Smooth muscle cell (in vitro differentiated cells): ENCODE data around the gene LEUTX. TPM values are rescaled to one million over a fixed set of nuclear protein-coding genes. Genes with fewer than 3 reads are reported as not detected.

Source experiments
- DNase-seq: peaks from one replicate; lab custom pipeline; 2025; ENCODE audit not compliant: unreplicated experiment; lab: John Stamatoyannopoulos, UW
- H2AFZ ChIP-seq: fragments of 200-600 bp; sonication (generic); 2 replicates; pipeline ENCODE4 v1.6.0; 2016; ENCODE audit warnings: antibody characterized with exemption, low read depth, mild to moderate bottlenecking
- H3F3A ChIP-seq: fragments of 200-600 bp; sonication (generic); 2 replicates; pipeline ENCODE4 v1.6.0; 2017; ENCODE audit warnings: antibody characterized with exemption, low read depth
- H3K27ac ChIP-seq: fragments of 200-600 bp; sonication (generic); 2 replicates; pipeline ENCODE4 v1.5.1; 2016; ENCODE audit warnings: low read depth, mild to moderate bottlenecking
- H3K27me3 ChIP-seq: fragments of 200-600 bp; sonication (generic); 2 replicates; pipeline ENCODE4 v1.6.1; 2016; ENCODE audit warnings: low read depth, mild to moderate bottlenecking
- H3K36me3 ChIP-seq: fragments of 200-600 bp; sonication (generic); 2 replicates; pipeline ENCODE4 v1.5.1; 2016; ENCODE audit warnings: low read depth
- H3K4me1 ChIP-seq: fragments of 200-600 bp; sonication (generic); 2 replicates; pipeline ENCODE4 v1.5.1; 2016; ENCODE audit warnings: low read depth
- H3K4me2 ChIP-seq: fragments of 200-600 bp; sonication (generic); 2 replicates; pipeline ENCODE4 v1.6.0; 2016; ENCODE audit warnings: mild to moderate bottlenecking
- H3K4me3 ChIP-seq: fragments of 200-600 bp; sonication (generic); 2 replicates; pipeline ENCODE4 v1.5.1; 2016; ENCODE audit warnings: mild to moderate bottlenecking
- H3K79me2 ChIP-seq: fragments of 200-600 bp; sonication (generic); 2 replicates; pipeline ENCODE4 v1.6.0; 2016; ENCODE audit warnings: low read depth, mild to moderate bottlenecking
- H3K9ac ChIP-seq: fragments of 200-600 bp; sonication (generic); 2 replicates; pipeline ENCODE4 v1.6.0; 2016; ENCODE audit warnings: low read depth
- H3K9me3 ChIP-seq: fragments of 200-600 bp; sonication (generic); replicated peaks from 2 replicates; pipeline ENCODE4 v1.5.1; 2016; ENCODE audit warnings: low read depth
- H4K20me1 ChIP-seq: fragments of 200-600 bp; sonication (generic); 2 replicates; pipeline ENCODE4 v1.6.0; 2016; ENCODE audit warnings: low read depth
- WGBS: methylation state at CpG from one replicate; pipeline ENCODE4 v1.1.7; 2016; ENCODE audit warnings: low lambda C conversion rate; 5-methylcytosine and 5-hydroxymethylcytosine counted together
- microRNA-seq: library from miRNA; unstranded; fragments of <30 nt; microRNA quantifications from one replicate; pipeline ENCODE4, GENCODE V29; 2016; ENCODE audit warnings: borderline number of aligned reads
- polyA plus RNA-seq: library from polyadenylated mRNA; unstranded; fragments of >200 nt; fragmentation: Nextera tagmentation; extraction: Ambion mirVana; gene quantifications from 2 replicates; pipeline ENCODE4 v1.2.1, GENCODE V29; 2016
- small RNA-seq: library from RNA; depleted of rRNA; stranded (forward); fragments of <200 nt; gene quantifications from one replicate; pipeline ENCODE3, GENCODE V24; 2014
- total RNA-seq: library from RNA; depleted of rRNA; stranded (reverse); fragments of >200 nt; gene quantifications from 2 replicates; pipeline ENCODE4 v1.2.3, GENCODE V29; 2014
- TF ChIP-seq, protein P1 (sequence below): fragments of 200-600 bp; sonication (generic); IDR thresholded peaks from 2 replicates; pipeline ENCODE4 v1.5.1; 2017; ENCODE audit warnings: borderline replicate concordance, mild to moderate bottlenecking, antibody characterized with exemption; ENCODE audit not compliant: insufficient read depth, poor library complexity, severe bottlenecking

The LEUTX gene
- total and polyA plus RNA-seq, 2 experiments from 2014 or later, result not detected

DNA sequence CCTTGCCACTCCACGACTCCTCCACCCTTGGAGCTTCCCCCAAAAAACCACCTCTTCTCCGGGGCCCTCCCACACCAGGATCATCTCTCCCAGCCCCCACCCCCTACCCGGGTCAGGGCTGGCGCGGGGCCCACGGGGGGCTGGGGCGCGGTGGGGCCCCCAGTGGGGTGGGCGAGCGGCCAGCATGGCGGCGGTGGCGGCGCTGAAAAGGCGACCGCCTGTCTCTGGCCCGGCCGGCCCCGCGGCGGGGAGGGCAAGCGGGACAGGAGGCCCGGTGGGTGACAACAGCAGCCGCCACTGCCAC, 54.5 kb downstream of the LEUTX start:
- WGBS, result 13% methylated on average over 9 of the region's 24 CpGs
- peak overlapping the region; percentile 99 for H3K27ac ChIP-seq
- H3K9ac ChIP-seq, result peak overlapping the region; percentile 100
- TF ChIP-seq, protein P1, sequence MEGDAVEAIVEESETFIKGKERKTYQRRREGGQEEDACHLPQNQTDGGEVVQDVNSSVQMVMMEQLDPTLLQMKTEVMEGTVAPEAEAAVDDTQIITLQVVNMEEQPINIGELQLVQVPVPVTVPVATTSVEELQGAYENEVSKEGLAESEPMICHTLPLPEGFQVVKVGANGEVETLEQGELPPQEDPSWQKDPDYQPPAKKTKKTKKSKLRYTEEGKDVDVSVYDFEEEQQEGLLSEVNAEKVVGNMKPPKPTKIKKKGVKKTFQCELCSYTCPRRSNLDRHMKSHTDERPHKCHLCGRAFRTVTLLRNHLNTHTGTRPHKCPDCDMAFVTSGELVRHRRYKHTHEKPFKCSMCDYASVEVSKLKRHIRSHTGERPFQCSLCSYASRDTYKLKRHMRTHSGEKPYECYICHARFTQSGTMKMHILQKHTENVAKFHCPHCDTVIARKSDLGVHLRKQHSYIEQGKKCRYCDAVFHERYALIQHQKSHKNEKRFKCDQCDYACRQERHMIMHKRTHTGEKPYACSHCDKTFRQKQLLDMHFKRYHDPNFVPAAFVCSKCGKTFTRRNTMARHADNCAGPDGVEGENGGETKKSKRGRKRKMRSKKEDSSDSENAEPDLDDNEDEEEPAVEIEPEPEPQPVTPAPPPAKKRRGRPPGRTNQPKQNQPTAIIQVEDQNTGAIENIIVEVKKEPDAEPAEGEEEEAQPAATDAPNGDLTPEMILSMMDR, result no peak
- peak overlapping the region; percentile 100 for H3K4me2 ChIP-seq
- H3K4me3 ChIP-seq, result peak overlapping the region; percentile 92
- peaks cover 16% of the 10 kb centered on the region for H3K4me1 ChIP-seq
- H3K79me2 ChIP-seq, result peaks cover 16% of the 10 kb centered on the region
- H2AFZ ChIP-seq, result no peak overlapping the region
- no peaks in the 10 kb centered on the region for H3K27me3 ChIP-seq
- peaks cover 9% of the 10 kb centered on the region for H3F3A ChIP-seq
- peaks cover 5% of the 10 kb centered on the region for H3K36me3 ChIP-seq
- no peaks in the 10 kb centered on the region for H4K20me1 ChIP-seq
- no peaks in the 10 kb centered on the region for H3K9me3 ChIP-seq
- no peak for DNase-seq

DNA sequence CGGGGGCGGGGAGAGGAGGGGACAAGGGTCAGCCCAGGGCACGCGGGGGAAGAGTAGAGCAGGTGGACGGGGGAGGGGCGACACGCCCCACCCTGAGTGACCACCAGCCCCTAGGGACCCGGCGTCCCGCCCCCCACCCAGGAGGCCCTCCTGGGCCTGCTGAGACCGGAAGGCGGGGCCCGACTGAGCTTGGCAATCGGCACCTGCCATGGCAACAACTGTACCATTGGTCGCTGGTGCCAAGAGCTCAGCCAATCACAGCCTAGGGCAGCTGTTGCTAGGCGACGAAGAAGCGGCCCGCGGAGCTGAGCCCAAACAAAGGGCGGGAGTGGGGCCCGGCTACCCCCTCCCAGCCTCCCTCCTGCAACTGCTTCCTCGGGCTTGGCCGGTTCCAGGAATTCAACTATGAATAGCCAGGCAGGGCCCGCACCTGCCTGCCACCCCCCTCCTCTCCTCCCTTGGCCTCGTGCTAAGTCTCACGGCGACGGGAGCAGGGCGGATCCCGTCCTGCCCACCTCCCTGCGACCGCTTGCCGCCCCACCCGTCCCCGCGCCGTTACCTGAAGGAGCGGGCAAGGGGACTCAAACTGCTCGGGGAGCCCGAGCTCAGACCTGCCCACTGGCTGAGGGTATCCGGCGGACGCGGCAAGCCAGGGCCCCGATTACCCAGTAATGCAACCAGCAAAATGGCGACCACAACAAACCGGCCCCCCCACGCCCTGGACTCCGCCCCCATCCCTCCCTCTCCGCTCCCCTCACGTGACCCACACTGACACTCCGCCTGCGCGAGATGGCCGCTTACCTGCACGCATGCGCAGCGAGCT, 55.0 kb downstream of the LEUTX start, which contains the start of gene DYRK1B:
TSS of gene DYRK1B (minus strand) at position 699 of the 823 bp plus-strand sequence. CDS start 2,295 bp downstream, outside the sequence.
- peak; percentile 92 for DNase-seq
- Histone ChIP-seq H3K27me3 (no peaks in the 10 kb centered on the region), H4K20me1 (no peaks in the 10 kb centered on the region), H3K9me3 (no peaks in the 10 kb centered on the region), H3K4me3 (peak within 1 kb of the TSS; percentile 92), H3K79me2 (peaks cover 16% of the 10 kb centered on the region), H3K36me3 (peaks cover 5% of the 10 kb centered on the region), H3F3A (peaks cover 9% of the 10 kb centered on the region), H3K9ac (peak within 1 kb of the TSS; percentile 100), H3K4me2 (peak within 1 kb of the TSS; percentile 100), H3K27ac (peak within 1 kb of the TSS; percentile 99), H3K4me1 (peaks cover 16% of the 10 kb centered on the region), H2AFZ (peak within 1 kb of the TSS; percentile 82)
- 2% methylated on average over 49 of the region's 59 CpGs for WGBS
- TF ChIP-seq, protein P1, result no peak

DNA sequence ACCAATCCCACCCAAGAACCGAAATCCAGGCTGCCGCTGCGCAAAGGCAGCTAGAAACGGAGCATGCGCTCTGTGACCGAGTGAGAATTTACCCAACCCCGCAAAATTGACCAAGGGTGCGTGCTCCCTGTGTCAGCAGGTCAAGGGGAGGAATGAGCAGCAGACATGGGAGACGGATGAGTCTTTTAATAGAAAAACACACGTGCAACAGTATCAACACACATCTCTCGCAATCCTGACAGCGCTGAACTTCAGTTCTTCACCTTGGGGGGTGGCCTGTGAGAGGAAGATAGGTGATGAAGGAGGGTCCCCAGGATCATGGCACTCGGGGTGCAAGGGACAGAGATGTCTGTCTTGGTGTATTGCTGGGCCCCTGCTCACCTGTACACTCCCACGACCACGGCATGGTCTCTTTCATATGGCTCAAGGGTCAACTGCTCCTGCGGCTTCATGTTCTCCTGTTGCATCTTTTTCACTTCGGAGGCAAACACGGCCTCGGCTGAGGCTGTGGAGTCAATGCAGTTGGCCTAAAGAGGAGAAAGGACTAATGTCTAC, 55.7 kb downstream of the LEUTX start:
- Histone ChIP-seq H3K9ac (no peak overlapping the region), H3K4me1 (peaks cover 16% of the 10 kb centered on the region), H3K27ac (peak overlapping the region; percentile 2), H3K36me3 (peaks cover 5% of the 10 kb centered on the region), H3K27me3 (no peaks in the 10 kb centered on the region), H2AFZ (no peak overlapping the region), H3F3A (peaks cover 9% of the 10 kb centered on the region), H3K4me3 (peak overlapping the region; percentile 92), H3K79me2 (peaks cover 16% of the 10 kb centered on the region), H3K9me3 (no peaks in the 10 kb centered on the region), H3K4me2 (peak overlapping the region; percentile 22), H4K20me1 (no peaks in the 10 kb centered on the region)
- TF ChIP-seq, protein P1, result no peak
- DNase-seq, result no peak
- 56% methylated on average over 19 of the region's 19 CpGs for WGBS

Small RNA genes lying within 50 kb of the gene (microRNA-seq; reads per million reads assigned to microRNA genes)
- gene MIR6719, result not detected

Small RNA genes lying within 50 kb of the gene (small RNA-seq; reads per million reads assigned to genes)
- not detected for gene MIR6719

Other genes with a start within 250 kb of the LEUTX start
- gene EID2B, start 246.0 kb upstream of the LEUTX start, total RNA-seq, result 1.9 and 2.7 TPM in 2 replicates
- gene EID2B, start 246.0 kb upstream of the LEUTX start, polyA plus RNA-seq, result 1.1 and 1.9 TPM in 2 replicates
- 11.9 and 15.9 TPM in 2 replicates for gene EID2, start 238.7 kb upstream of the LEUTX start, total RNA-seq
- 22.5 and 24.2 TPM in 2 replicates for gene EID2, start 238.7 kb upstream of the LEUTX start, polyA plus RNA-seq
- gene LGALS13, start 176.3 kb upstream of the LEUTX start, total RNA-seq, result not detected in 2 replicates
- gene LGALS13, start 176.3 kb upstream of the LEUTX start, polyA plus RNA-seq, result not detected in 2 replicates
- gene LGALS16, start 122.9 kb upstream of the LEUTX start, total RNA-seq, result not detected in 2 replicates
- not detected in 2 replicates for gene LGALS16, start 122.9 kb upstream of the LEUTX start, polyA plus RNA-seq
- not detected in 2 replicates for gene LGALS14, start 74.4 kb upstream of the LEUTX start, total RNA-seq
- not detected in 2 replicates for gene LGALS14, start 74.4 kb upstream of the LEUTX start, polyA plus RNA-seq
- not detected in 2 replicates for gene CLC, start 40.8 kb upstream of the LEUTX start, total RNA-seq
- not detected in 2 replicates for gene CLC, start 40.8 kb upstream of the LEUTX start, polyA plus RNA-seq
- 5.3 and 9.2 TPM in 2 replicates for gene DYRK1B, start 55.3 kb downstream of the LEUTX start, total RNA-seq
- gene DYRK1B, start 55.3 kb downstream of the LEUTX start, polyA plus RNA-seq, result 14.1 and 18.7 TPM in 2 replicates
- gene FBL, start 67.5 kb downstream of the LEUTX start, total RNA-seq, result 123 and 124 TPM in 2 replicates
- gene FBL, start 67.5 kb downstream of the LEUTX start, polyA plus RNA-seq, result 116 and 140 TPM in 2 replicates
- 0.18 and 0.94 TPM in 2 replicates for gene FCGBP, start 155.8 kb downstream of the LEUTX start, total RNA-seq
- gene FCGBP, start 155.8 kb downstream of the LEUTX start, polyA plus RNA-seq, result 0.04 and 0.15 TPM in 2 replicates
- gene PSMC4, start 192.3 kb downstream of the LEUTX start, total RNA-seq, result 87.2 and 120 TPM in 2 replicates
- gene PSMC4, start 192.3 kb downstream of the LEUTX start, polyA plus RNA-seq, result 117 and 121 TPM in 2 replicates
- 4.7 and 9.6 TPM in 2 replicates for gene ZNF546, start 218.2 kb downstream of the LEUTX start, total RNA-seq
- gene ZNF546, start 218.2 kb downstream of the LEUTX start, polyA plus RNA-seq, result 1.2 and 2.1 TPM in 2 replicates